AG04449 (cell line): ENCODE results near the gene POU2AF1.

Experiments used
- CTCF ChIA-PET: fragments of 350-600 bp; formaldehyde crosslinking; extraction: SDS; loops from one replicate; lab custom pipeline; 2021; ENCODE audit warnings: antibody characterized with exemption; lab: Yijun Ruan, JAX
- POLR2A ChIA-PET: fragments of 400-600, 350-600 bp; formaldehyde crosslinking; extraction: SDS; loops from one replicate; lab custom pipeline; 2020; ENCODE audit warnings: antibody characterized with exemption, inconsistent platforms; lab: Yijun Ruan, JAX
- DNase-seq: peaks from one replicate; pipeline ENCODE4 v3.0.0-alpha.2; 2010; ENCODE audit warnings: low read depth, low spot score
- H3K4me3 ChIP-seq: 2 replicates; pipeline ENCODE4 v1.5.1; 2011; ENCODE audit warnings: low read depth, mild to moderate bottlenecking, control low read depth, low read length
- TF ChIP-seq, protein P1 (sequence below): IDR thresholded peaks from one replicate; pipeline ENCODE4 v1.5.1; 2011; ENCODE audit warnings: mild to moderate bottlenecking, moderate library complexity, low read length, control low read depth, inconsistent platforms; ENCODE audit not compliant: insufficient read depth; ENCODE audit errors: missing control alignments

POU2AF1 gene

DNA sequence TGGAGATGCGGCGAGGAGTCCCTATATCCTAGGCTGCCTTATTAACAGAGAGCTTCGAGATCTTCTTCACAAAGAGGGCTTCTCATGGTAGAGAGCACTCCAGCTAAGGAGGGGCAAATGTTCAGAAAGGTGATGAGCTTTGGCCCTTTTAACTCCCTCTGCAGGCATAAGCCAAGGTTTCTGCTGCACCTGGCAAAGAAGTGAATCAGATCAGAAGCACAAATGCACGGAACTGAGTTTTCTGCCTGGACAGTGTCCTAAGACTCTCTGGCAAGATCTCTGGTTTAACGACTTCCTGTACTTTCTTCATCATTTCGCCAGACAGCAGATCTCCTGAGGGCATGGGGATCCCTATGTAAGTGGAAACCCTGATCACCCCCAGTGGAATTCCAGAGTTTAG is 43.5 kb downstream of the POU2AF1 start:
- CTCF ChIA-PET: no interaction called here

GRCh38 chr11:111334532-111335502 is 44.3 kb downstream of the POU2AF1 start:
- ChIA-PET CTCF (interaction anchor here (0.8 kb wide), 1 partner anchor 111 kb away, joined by 3 read pairs; no protein-coding TSS in a partner anchor), POLR2A (no interaction called here)
- no peak for DNase-seq
- no peak overlapping the region for H3K4me3 ChIP-seq
- TF ChIP-seq, protein P1, sequence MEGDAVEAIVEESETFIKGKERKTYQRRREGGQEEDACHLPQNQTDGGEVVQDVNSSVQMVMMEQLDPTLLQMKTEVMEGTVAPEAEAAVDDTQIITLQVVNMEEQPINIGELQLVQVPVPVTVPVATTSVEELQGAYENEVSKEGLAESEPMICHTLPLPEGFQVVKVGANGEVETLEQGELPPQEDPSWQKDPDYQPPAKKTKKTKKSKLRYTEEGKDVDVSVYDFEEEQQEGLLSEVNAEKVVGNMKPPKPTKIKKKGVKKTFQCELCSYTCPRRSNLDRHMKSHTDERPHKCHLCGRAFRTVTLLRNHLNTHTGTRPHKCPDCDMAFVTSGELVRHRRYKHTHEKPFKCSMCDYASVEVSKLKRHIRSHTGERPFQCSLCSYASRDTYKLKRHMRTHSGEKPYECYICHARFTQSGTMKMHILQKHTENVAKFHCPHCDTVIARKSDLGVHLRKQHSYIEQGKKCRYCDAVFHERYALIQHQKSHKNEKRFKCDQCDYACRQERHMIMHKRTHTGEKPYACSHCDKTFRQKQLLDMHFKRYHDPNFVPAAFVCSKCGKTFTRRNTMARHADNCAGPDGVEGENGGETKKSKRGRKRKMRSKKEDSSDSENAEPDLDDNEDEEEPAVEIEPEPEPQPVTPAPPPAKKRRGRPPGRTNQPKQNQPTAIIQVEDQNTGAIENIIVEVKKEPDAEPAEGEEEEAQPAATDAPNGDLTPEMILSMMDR: no peak

More for the DNA sequence above, 43.5 kb downstream of the POU2AF1 start:
- DNase-seq: no peak
- TF ChIP-seq, protein P1: no peak
- POLR2A ChIA-PET: no interaction called here
- H3K4me3 ChIP-seq: no peak overlapping the region

GRCh38 chr11:111331711-111332479 is 47.2 kb downstream of the POU2AF1 start:
- TF ChIP-seq, protein P1: no peak
- no peak overlapping the region for H3K4me3 ChIP-seq
- no peak for DNase-seq
- CTCF ChIA-PET: no interaction called here
- POLR2A ChIA-PET: no interaction called here

DNA sequence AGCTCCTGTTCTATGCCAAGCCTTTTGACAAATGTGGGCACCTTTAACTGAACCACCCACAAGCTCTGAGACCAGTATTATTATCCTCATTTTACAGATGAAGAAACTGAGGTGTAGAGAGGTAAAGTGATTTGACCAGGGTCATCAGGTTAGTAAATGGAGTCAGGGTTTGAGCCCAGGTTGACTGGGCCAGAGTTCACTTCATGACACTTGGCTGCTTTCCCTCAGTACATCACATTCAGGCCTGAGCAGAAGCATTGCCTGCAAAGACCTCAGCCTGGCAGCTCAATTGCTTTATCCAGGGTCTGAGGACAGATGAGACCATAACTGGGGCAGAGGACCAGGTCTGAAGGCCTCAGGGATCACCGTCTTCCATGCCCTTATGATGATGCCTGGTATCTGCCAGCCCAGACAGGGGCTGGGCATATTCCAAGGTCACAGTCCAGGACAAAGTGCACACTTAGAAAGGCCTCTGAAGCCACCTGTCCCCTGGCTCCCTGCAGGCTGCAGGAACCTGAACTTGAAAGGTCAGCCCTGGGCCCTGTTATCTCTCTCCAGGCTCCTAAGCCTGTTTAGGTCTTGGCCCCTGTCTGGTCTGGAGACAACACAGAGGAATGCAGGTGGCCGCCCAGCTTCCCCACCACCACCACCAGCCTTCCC is 48.7 kb downstream of the POU2AF1 start:
- TF ChIP-seq, protein P1: no peak
- CTCF ChIA-PET: interaction anchor here (2.5 kb wide), 1 partner anchor 116 kb away, joined by 5 read pairs; no protein-coding TSS in a partner anchor
- no peak for DNase-seq
- no peak overlapping the region for H3K4me3 ChIP-seq
- POLR2A ChIA-PET: no interaction called here

GRCh38 chr11:111329306-111330204 is 49.5 kb downstream of the POU2AF1 start:
- DNase-seq: no peak
- ChIA-PET CTCF (interaction anchor here (2.5 kb wide), 1 partner anchor 117 kb away, joined by 5 read pairs; no protein-coding TSS in a partner anchor), POLR2A (no interaction called here)
- TF ChIP-seq, protein P1: no peak
- H3K4me3 ChIP-seq: no peak overlapping the region
